Spleen (tissue), 3 donors: ENCODE measurements around the gene COL16A1.

ENCODE experiments used
- POLR2A ChIP-seq, 3 donors: fragments of 450-650 bp; IDR thresholded peaks; one replicate each; pipeline ENCODE4 v1.5.1; 2017; ENCODE audit warnings: antibody characterized with exemption in 3 of 3, mild to moderate bottlenecking in 1 of 3
- POLR2AphosphoS5 ChIP-seq, 3 donors: sonication (generic); formaldehyde crosslinking; IDR thresholded peaks; one replicate each; pipeline ENCODE4 v1.5.1; 2017; ENCODE audit warnings: antibody characterized with exemption in 3 of 3

DNA sequence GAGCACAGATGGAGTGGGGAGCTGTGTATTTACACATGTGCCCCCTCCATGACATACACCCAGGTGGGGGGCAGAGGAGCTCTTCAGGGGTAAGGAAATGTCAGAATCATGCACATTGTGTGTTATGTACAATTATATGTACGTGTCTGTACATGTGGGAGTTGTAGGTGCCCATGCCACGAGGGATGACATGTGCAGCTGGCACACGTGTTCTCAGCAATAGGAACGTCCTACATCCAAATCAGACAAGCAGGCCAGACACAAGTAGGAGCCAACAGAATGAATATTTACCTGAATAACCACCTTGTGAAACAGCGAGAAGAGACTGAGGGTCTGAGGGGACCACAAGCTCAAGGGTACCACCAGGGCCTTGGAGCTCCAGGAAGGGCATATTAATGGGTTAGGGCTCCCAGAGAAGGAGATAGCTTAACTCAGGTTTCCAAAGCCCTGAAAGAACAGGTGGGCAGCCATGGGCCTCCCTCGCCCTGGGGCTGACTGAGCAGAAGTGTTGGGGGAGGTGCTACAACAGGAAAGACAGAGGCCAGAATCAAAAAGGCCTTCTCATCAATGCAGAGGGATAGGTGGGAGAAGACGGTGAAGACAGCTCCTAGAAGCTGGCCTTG, 3.2 kb downstream of the COL16A1 start:
- TF ChIP-seq POLR2AphosphoS5 (IDR thresholded peaks at IDR 0.05): no peak
- TF ChIP-seq POLR2A (IDR thresholded peaks at IDR 0.05): no peak
